CD14-positive monocyte (primary cell): ENCODE measurements around the gene COX6A2. TPM values are rescaled to one million over a fixed set of nuclear protein-coding genes. Genes with fewer than 3 reads are reported as not detected.

Experiments used
- DNase-seq, 3 donors: peaks; one replicate each; pipeline ENCODE4 v3.0.0-alpha.2; 2011 to 2022
- H2AFZ ChIP-seq: 2 replicates; pipeline ENCODE4 v1.6.0; 2012; ENCODE audit warnings: mild to moderate bottlenecking, low read depth, low read length, inconsistent platforms; ENCODE audit not compliant: insufficient read depth, poor library complexity, severe bottlenecking
- H3K27ac ChIP-seq, 2 donors: 1 replicate in 1 of 2; 2 replicates in 1 of 2; pipeline ENCODE4 v1.5.1; 2012 to 2013; ENCODE audit warnings: low read length in 2 of 2, control low read depth in 1 of 2, inconsistent platforms in 1 of 2, low read depth in 1 of 2, mild to moderate bottlenecking in 1 of 2
- H3K27me3 ChIP-seq, 2 donors: one replicate each; pipeline versions ENCODE4 v1.6.0 to v1.6.1; 2011 to 2013; ENCODE audit warnings: low read length in 2 of 2; ENCODE audit not compliant: control insufficient read depth in 2 of 2, insufficient read depth in 2 of 2
- H3K36me3 ChIP-seq, 2 donors: replicated peaks in 1 of 2; 1 replicate in 1 of 2; 2 replicates in 1 of 2; pipeline versions ENCODE4 v1.5.1 to v1.6.1; 2012 to 2013; ENCODE audit warnings: low read length in 2 of 2, control low read depth in 1 of 2, inconsistent platforms in 1 of 2, mild to moderate bottlenecking in 1 of 2; ENCODE audit not compliant: insufficient read depth in 2 of 2, control insufficient read depth in 1 of 2
- H3K4me1 ChIP-seq, 2 donors: 1 replicate in 1 of 2; 2 replicates in 1 of 2; pipeline versions ENCODE4 v1.5.1 to v1.6.1; 2012 to 2013; ENCODE audit warnings: low read length in 2 of 2, control low read depth in 1 of 2, inconsistent platforms in 1 of 2, mild to moderate bottlenecking in 1 of 2, moderate library complexity in 1 of 2; ENCODE audit not compliant: insufficient read depth in 2 of 2, control insufficient read depth in 1 of 2
- H3K4me2 ChIP-seq: replicated peaks from 2 replicates; pipeline ENCODE3; 2012; ENCODE audit warnings: low read length, moderate library complexity, mild to moderate bottlenecking; ENCODE audit not compliant: poor library complexity, severe bottlenecking; ENCODE audit errors: extremely low read depth
- H3K4me3 ChIP-seq, 3 experiments: fragments of 200-600 bp in 1 of 3; sonication (generic) in 1 of 3; replicated peaks in 1 of 3; 1 replicate in 2 of 3; 2 replicates in 1 of 3; pipeline ENCODE4 v1.5.1; 2011 to 2013; ENCODE audit warnings: low read length in 3 of 3, mild to moderate bottlenecking in 3 of 3, control low read depth in 2 of 3, low read depth in 2 of 3, inconsistent platforms in 1 of 3, moderate library complexity in 1 of 3
- H3K79me2 ChIP-seq: 2 replicates; pipeline ENCODE4 v1.6.0; 2012; ENCODE audit warnings: mild to moderate bottlenecking, control low read depth, inconsistent platforms, low read length, moderate library complexity; ENCODE audit not compliant: insufficient read depth
- H3K9ac ChIP-seq: 2 replicates; pipeline ENCODE4 v1.6.0; 2017; ENCODE audit warnings: low read length, mild to moderate bottlenecking; ENCODE audit not compliant: insufficient read depth, poor library complexity, severe bottlenecking
- H3K9me3 ChIP-seq, 2 donors: replicated peaks in 1 of 2; 1 replicate in 1 of 2; 2 replicates in 1 of 2; pipeline versions ENCODE4 v1.5.1 to v1.6.1; 2012 to 2013; ENCODE audit warnings: low read length in 2 of 2, control low read depth in 1 of 2; ENCODE audit not compliant: control insufficient read depth in 1 of 2, insufficient read depth in 1 of 2
- H4K20me1 ChIP-seq: 2 replicates; pipeline ENCODE4 v1.6.0; 2012; ENCODE audit warnings: mild to moderate bottlenecking, low read length, control low read depth, moderate library complexity; ENCODE audit not compliant: insufficient read depth
- H3K27ac Mint-ChIP-seq, 7 donors: one replicate each; pipeline ENCODE4 v1.8.0; 2020; ENCODE audit warnings: mild to moderate bottlenecking in 7 of 7, mixed read lengths in 7 of 7, moderate library complexity in 6 of 7, inconsistent platforms in 2 of 7
- H3K27me3 Mint-ChIP-seq, 3 donors: one replicate each; pipeline ENCODE4 v1.8.0; 2021 to 2022; ENCODE audit warnings: low read depth in 3 of 3, mild to moderate bottlenecking in 3 of 3, mixed read lengths in 3 of 3, moderate library complexity in 3 of 3, inconsistent platforms in 1 of 3
- H3K36me3 Mint-ChIP-seq, 2 donors: one replicate each; pipeline ENCODE4 v1.8.0; 2020; ENCODE audit warnings: mixed read lengths in 2 of 2, inconsistent platforms in 1 of 2, mild to moderate bottlenecking in 1 of 2
- H3K4me1 Mint-ChIP-seq: one replicate; pipeline ENCODE4 v1.8.0; 2020; ENCODE audit warnings: mild to moderate bottlenecking, mixed read lengths
- H3K4me3 Mint-ChIP-seq, 2 donors: one replicate each; pipeline ENCODE4 v1.8.0; 2020; ENCODE audit warnings: mild to moderate bottlenecking in 2 of 2, mixed read lengths in 2 of 2, moderate library complexity in 1 of 2
- H3K9me3 Mint-ChIP-seq, 7 donors: one replicate each; pipeline ENCODE4 v1.8.0; 2020 to 2022; ENCODE audit warnings: mixed read lengths in 7 of 7, mild to moderate bottlenecking in 6 of 7, moderate library complexity in 6 of 7, inconsistent platforms in 2 of 7
- WGBS: methylation state at CpG from one replicate; pipeline ENCODE4 v1.1.5; 2013; ENCODE audit warnings: missing lambda C conversion rate; ENCODE audit not compliant: insufficient coverage; 5-methylcytosine and 5-hydroxymethylcytosine counted together
- intact Hi-C, 2 donors: fragments of 100-400 bp; cut with micrococcal nuclease; formaldehyde crosslinking; loops; one replicate each; pipeline versions ENCODE4 v1.15.0 to v1.15.1; 2023
- polyA plus RNA-seq, 3 donors: library from polyadenylated mRNA; depleted of rRNA in 1 of 3; unstranded in 2 of 3; stranded (reverse) in 1 of 3; fragments of 300-500 nt in 2 of 3; fragments of >200 nt in 1 of 3; fragmentation: Illumina TruSeq in 2 of 3; gene quantifications; 1 replicate in 2 of 3; 2 replicates in 1 of 3; pipeline ENCODE4 v1.2.3, GENCODE V29; 2012 to 2021
- TF ChIP-seq, protein P1 (sequence below): fragments of 200-600 bp; IDR thresholded peaks from one replicate; pipeline ENCODE4 v1.8.0; 2022; ENCODE audit warnings: antibody characterized with exemption, mild to moderate bottlenecking

Gene COX6A2
- polyA plus RNA-seq, 3 donors, result not detected

- H3K27me3 ChIP-seq, result no peaks in the 10 kb centered on the region
- H4K20me1 ChIP-seq, result no peaks in the 10 kb centered on the region
- DNase-seq, result no peak
- 98% methylated on average over 7 of the region's 9 CpGs for WGBS
- Mint-ChIP-seq H3K9me3 (peaks cover 0 to 7% (median 2%) of the 10 kb centered on the region in 7 donors), H3K36me3 (no peaks in the 10 kb centered on the region), H3K4me3 (no peak overlapping the region), H3K27me3 (peaks cover 2 to 3% (median 3%) of the 10 kb centered on the region in 3 donors), H3K27ac (peak overlapping the region in 2 of 7 donors; percentile 41 to 78), H3K4me1 (peaks cover 55% of the 10 kb centered on the region)
- H3K9me3 ChIP-seq, result peaks cover 0 to 4% of the 10 kb centered on the region in 2 donors
- H3K4me2 ChIP-seq, result no peak overlapping the region
- no peak overlapping the region for H3K4me3 ChIP-seq
- no peak overlapping the region for H2AFZ ChIP-seq
- no peaks in the 10 kb centered on the region for H3K79me2 ChIP-seq
- no peak overlapping the region for H3K9ac ChIP-seq
- TF ChIP-seq, protein P1, sequence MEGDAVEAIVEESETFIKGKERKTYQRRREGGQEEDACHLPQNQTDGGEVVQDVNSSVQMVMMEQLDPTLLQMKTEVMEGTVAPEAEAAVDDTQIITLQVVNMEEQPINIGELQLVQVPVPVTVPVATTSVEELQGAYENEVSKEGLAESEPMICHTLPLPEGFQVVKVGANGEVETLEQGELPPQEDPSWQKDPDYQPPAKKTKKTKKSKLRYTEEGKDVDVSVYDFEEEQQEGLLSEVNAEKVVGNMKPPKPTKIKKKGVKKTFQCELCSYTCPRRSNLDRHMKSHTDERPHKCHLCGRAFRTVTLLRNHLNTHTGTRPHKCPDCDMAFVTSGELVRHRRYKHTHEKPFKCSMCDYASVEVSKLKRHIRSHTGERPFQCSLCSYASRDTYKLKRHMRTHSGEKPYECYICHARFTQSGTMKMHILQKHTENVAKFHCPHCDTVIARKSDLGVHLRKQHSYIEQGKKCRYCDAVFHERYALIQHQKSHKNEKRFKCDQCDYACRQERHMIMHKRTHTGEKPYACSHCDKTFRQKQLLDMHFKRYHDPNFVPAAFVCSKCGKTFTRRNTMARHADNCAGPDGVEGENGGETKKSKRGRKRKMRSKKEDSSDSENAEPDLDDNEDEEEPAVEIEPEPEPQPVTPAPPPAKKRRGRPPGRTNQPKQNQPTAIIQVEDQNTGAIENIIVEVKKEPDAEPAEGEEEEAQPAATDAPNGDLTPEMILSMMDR, result no peak
- no peaks in the 10 kb centered on the region for H3K36me3 ChIP-seq
- H3K27ac ChIP-seq, result no peak overlapping the region
- intact Hi-C loops, result no loop called here
- H3K4me1 ChIP-seq, result peaks cover 52 to 57% of the 10 kb centered on the region in 2 donors
These were observed 30.5 kb downstream of the COX6A2 start for GRCh38 chr16:31397701-31398100.

DNA sequence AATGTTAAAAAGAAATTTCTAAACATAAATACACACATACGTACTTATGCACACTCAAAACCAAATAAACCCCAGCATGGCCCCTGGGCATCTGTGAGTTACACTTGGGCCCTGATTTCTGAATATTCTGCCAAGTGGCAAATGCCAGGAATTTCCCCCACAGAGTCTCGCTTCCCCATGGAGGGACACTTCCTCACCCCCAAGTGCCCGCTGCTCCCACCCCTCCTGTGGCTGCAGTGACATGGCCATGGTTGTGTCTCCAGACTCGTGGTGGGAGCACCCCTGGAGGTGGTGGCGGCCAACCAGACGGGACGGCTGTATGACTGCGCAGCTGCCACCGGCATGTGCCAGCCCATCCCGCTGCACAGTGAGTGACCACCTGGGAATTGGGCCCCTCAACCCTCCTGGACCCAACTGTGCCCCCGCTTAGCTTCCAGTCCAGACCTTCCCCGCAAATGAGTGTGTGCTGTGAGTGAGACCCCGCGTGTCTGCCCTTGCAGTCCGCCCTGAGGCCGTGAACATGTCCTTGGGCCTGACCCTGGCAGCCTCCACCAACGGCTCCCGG is 31.0 kb downstream of the COX6A2 start:
- Histone ChIP-seq H3K9me3 (peaks cover 0 to 4% of the 10 kb centered on the region in 2 donors), H4K20me1 (no peaks in the 10 kb centered on the region), H3K27ac (no peak overlapping the region), H3K36me3 (no peaks in the 10 kb centered on the region), H2AFZ (no peak overlapping the region), H3K4me1 (peaks cover 52 to 57% of the 10 kb centered on the region in 2 donors), H3K4me3 (no peak overlapping the region), H3K4me2 (no peak overlapping the region), H3K27me3 (no peaks in the 10 kb centered on the region), H3K79me2 (no peaks in the 10 kb centered on the region), H3K9ac (no peak overlapping the region)
- Mint-ChIP-seq H3K27me3 (peaks cover 2 to 3% (median 3%) of the 10 kb centered on the region in 3 donors), H3K4me3 (no peak overlapping the region), H3K36me3 (no peaks in the 10 kb centered on the region), H3K27ac (peak overlapping the region in 1 of 7 donors; percentile 41), H3K4me1 (peaks cover 55% of the 10 kb centered on the region), H3K9me3 (peaks cover 0 to 7% (median 2%) of the 10 kb centered on the region in 7 donors)
- TF ChIP-seq, protein P1, result no peak
- DNase-seq, result peak in 2 of 3 donors; percentile 13 to 69
- 57% methylated on average over 5 of the region's 18 CpGs for WGBS
- intact Hi-C loops, result no loop called here
